Ovary (tissue), 3 donors: ENCODE results near the gene KRTAP10-5.

Experiments
- CTCF ChIP-seq, 3 donors: fragments of 450-650 bp in 2 of 3; fragments of 200-600 bp in 1 of 3; IDR thresholded peaks; one replicate each; pipeline versions ENCODE4 v1.5.1 to v1.8.0; 2016 to 2022; ENCODE audit warnings: antibody characterized with exemption in 3 of 3, mild to moderate bottlenecking in 1 of 3
- EP300 ChIP-seq: sonication (generic); formaldehyde crosslinking; IDR thresholded peaks from one replicate; pipeline ENCODE4 v1.6.1; 2017; ENCODE audit warnings: antibody characterized with exemption
- donor health status: DM: no; HTN: no; CAD: no.

DNA sequence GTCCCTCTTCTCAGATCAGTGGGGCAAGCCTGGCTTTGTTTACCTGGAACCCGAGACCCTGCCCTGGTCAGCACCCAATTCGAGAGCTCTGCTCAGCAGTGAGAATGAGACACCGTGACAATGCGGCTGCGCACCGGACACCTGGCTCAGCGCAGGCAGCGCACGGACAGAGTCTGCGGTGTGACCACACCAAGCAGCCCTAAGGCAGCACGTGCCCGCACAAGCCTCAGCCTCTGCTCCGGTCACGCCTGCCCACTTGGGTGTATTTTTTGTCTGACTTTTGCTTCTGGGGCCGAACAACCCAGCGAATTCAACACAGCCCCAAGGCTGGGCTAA lies 36.2 kb upstream of the KRTAP10-5 start:
- TF ChIP-seq CTCF (IDR thresholded peaks at IDR 0.05) (no peak), EP300 (no peak)
